Stimulated activated CD4-positive, alpha-beta T cell treated with anti-CD3 and anti-CD28 coated beads, TNF-alpha, amount 100 ng/mL, for 1 hour (primary cell): ENCODE results near the gene SLC10A2.
"Not testable (repeated sequence)": the region's sequence is repeated elsewhere in the genome, so short reads cannot be mapped to it uniquely, and the experiment has no call there.

Experiments
- DNase-seq, 3 donors: peaks; one replicate each; pipeline ENCODE4 v3.0.0-alpha.2; 2020; ENCODE audit warnings: low read depth in 3 of 3, low spot score in 1 of 3

The SLC10A2 gene, protein sequence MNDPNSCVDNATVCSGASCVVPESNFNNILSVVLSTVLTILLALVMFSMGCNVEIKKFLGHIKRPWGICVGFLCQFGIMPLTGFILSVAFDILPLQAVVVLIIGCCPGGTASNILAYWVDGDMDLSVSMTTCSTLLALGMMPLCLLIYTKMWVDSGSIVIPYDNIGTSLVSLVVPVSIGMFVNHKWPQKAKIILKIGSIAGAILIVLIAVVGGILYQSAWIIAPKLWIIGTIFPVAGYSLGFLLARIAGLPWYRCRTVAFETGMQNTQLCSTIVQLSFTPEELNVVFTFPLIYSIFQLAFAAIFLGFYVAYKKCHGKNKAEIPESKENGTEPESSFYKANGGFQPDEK

GRCh38 chr13:103066079-103066780 lies at the start of gene SLC10A2:
Gene SLC10A2, minus strand, starts transcription at chr13:103066417. Its CDS starts 168 bp downstream, at chr13:103066249.
- DNase-seq: no peak

DNA sequence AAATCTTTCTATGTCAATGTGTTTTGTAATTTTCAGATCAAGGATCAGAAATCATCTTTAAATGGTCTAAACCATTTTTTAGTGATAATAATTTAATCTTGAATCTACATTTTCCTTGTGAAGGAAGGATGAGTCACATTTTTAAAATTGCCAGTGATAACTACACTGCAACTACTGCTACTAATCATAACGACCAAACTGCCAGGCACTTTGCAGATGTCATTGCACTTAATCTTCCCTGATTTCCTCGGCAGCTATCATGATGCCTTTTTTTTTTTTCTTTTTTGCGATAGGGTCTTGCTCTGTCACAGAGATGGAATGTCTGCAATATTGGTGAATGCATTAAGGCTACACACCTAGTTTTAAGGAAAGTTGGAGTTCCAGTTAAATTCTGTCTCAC lies 41.4 kb upstream of the SLC10A2 start:
- DNase-seq: no peak

GRCh38 chr13:103104340-103104739 lies 38.1 kb upstream of the SLC10A2 start:
- DNase-seq: no peak

- not testable (repeated sequence) for DNase-seq
Observed at GRCh38 chr13:103103456-103103855, 37.2 kb upstream of the SLC10A2 start.

DNA sequence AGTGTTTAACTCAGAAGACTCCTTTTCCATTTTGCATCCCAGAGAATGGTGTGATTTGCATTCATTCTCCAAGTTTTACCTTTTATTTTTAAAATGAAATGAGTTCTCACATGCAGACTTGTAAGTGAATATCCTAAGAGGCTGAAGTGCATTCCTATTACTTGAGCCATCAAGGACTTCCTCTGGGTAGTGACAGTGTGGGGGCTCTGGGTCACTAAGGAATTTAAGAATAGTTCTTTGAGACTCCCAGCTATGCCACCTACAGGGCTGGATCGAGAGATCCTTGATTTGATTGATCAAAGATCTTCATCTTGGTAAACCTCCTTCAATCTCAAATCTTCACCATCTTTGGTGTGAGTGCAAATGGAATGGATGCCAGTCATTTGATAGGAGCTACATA lies 36.3 kb upstream of the SLC10A2 start:
- DNase-seq: no peak

DNA sequence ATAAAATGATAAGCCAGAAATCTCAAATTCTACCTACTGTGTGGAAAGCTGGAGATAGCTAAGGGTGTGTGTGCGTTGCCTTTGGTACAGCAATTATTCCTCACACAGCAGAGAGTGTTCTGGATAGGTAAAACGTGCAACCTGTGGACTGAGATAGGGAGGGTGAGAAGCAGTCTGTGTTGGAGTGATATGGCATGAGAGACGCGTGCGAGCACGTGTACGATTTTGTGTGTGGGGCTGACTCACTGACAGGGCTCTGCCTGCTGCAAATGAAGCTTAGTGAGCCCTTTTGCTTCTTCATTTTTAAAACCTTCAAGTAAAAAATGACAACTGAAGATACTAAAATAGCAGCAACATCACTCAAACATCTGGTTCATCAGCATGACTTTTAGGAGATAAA lies 35.7 kb upstream of the SLC10A2 start:
- no peak for DNase-seq

DNA sequence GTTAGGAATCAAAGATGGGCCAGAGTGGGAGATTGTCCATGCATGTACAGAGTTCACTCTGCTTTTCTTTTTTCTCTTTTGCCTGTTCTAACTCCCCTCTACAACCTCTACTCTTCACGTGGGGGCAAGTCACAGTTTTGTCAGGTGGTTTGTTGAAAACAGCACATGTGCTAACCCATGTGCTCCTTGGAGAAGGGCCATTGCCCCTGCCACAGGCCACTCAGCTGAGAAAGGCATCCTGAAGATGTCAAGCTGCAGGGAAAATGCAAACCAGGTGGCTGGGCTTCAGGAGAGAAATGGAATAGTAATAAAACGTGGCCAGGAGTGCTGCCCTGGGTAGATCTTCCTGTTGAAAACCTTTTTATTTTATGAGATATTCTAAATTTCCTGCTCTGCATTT lies 35.3 kb upstream of the SLC10A2 start:
- no peak for DNase-seq

DNA sequence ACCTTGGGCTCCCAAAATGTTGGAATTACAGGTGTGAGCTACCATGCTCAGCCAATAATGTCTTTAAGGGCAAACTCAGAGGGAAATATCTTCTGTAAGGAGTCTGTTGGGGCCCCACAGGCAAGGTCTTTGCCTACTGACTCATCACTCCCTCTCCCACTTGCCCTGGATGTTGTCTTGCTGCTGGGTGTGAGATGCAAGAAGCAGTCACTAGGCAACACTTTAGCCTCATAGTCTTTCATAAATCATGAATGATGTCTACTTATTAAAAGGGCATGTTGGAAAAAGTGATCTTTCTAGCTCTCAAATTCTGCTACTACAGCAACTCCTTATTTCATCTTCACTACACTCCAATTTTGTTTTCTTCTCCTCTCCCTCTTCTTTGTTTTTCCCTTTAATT lies 34.6 kb upstream of the SLC10A2 start:
- DNase-seq: no peak

DNA sequence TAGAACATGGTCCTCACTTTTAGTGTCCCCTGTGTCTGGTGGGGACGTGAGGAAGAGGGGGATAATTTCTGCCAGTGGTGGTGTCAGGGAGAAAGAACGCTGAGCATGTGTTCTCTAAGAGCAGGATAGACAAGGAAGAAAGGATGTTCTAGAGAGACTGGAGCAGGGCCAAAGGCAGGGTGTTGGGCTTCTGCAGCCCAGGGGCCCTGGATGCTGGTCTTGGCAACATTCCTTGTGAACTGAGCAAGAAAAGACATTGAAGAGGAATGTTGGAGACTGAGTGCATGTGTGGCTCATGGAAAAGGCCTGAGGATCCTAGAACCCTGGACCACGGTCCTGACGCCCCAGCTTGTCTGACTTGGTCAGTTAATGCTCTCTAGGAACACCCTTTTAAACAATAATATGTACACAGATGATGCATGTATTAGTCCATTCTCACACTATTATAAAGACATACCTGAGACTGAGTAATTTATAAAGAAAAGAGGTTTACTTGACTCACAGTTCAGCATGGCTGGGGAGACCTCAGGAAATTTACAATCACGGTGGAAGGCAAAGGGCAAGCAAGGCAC lies 33.6 kb upstream of the SLC10A2 start:
- no peak for DNase-seq

GRCh38 chr13:103098535-103098934 lies 32.3 kb upstream of the SLC10A2 start:
- no peak for DNase-seq

GRCh38 chr13:103097366-103097928 lies 31.2 kb upstream of the SLC10A2 start:
- no peak for DNase-seq

GRCh38 chr13:103093649-103094048 lies 27.4 kb upstream of the SLC10A2 start:
- not testable (repeated sequence) for DNase-seq

- DNase-seq: no peak
Observed at GRCh38 chr13:103087275-103087674, 21.1 kb upstream of the SLC10A2 start.

GRCh38 chr13:103081435-103081834 lies 15.2 kb upstream of the SLC10A2 start:
- DNase-seq: no peak

DNA sequence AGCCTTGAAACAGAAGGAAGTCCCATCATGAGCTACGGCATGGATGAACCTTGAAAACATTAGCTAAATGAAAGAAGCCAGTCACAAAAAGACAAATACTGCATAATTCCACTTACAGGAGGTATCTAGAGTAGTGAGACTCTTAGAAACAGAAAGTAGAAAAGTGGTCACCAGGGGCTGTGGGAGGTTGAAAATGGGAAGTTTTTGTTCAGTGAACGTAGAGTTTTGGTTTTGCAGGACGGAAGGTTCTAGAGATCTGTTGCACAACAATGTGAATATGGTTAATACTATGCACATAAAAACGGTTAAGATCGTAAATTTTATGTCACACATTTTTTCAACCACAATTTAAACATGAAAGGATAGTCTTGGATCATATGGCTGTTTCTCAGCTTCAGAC lies 11.9 kb upstream of the SLC10A2 start:
- no peak for DNase-seq

DNA sequence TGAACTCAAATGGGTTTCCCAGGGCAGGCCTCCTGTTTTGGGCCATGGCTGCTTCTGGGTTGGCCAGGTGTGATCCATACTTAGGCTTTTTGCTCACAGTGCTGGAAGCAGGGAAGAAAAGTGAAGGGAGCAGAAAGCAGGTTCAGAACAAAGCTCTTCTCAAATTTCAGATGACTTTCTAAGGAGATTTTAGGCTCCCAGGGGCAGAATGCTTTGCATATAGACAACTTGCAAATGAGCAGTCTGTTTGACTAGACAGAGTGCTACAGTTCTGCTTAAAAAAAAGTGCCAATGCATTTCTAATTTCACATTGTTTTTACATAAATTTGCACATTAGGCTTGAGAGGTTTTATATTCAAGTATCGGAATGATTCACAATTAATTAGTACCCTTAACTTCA lies 2.6 kb upstream of the SLC10A2 start:
- DNase-seq: no peak

DNA sequence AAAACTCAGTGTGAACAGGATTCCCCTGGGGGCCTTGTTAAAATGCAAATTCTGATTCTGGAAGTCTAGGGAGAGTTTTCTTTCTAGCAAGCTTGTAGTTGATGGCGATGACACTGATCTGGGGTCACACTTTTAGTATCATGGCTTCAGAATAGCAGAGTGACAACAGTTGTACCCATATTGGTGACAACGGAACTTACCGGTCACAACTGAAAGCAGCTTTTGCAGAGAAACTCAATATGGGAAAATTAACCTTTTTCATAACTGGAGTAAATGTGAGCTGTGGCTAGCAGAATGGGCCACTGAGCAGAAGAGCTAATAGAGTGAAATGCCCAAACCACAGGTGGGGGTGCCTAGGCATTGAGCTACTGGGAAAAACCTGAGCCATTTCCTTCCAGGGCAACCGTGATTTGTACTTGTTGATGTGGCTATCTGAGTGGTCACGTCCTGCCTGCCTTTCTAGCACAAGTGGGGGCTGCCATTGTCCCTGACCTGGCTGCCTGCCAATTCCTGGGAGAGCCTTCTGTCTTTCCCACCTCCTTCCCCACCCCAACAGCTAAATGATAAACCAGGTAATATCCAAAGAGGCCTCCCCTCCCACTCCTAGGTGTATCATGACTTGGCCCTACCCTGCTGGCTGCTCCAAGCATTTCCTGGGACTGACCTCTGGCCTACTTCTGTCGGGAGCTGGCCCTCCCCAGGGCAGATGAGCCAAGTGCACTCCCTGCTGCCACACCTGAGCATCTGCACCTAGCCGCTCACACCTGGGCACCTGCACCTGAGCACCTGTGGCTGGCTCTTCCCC lies 1.7 kb upstream of the SLC10A2 start:
- DNase-seq: no peak

- no peak for DNase-seq
Observed at GRCh38 chr13:103066781-103067345, 646 bp upstream of the SLC10A2 start.

- no peak for DNase-seq
Observed at GRCh38 chr13:103063376-103063775, 2.8 kb downstream of the SLC10A2 start.

DNA sequence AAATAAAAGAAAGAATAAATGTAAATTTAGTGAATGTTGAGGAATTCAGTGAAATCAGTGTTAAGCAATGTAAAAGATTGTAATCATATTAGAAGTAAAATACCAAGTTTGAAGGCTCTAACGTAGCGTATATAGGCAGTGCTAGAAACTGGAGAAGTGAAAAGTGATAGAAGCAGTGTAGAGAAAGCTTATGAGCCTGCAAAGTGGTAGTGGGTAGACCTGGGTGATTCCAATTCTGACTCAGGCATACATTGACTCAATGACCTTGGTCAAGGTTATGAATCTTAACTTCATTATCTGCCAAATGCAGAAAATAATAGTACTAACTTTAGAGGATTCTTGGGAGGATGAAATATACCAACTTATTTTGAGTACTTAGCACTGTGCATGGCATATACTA lies 4.1 kb downstream of the SLC10A2 start:
- DNase-seq: no peak

DNA sequence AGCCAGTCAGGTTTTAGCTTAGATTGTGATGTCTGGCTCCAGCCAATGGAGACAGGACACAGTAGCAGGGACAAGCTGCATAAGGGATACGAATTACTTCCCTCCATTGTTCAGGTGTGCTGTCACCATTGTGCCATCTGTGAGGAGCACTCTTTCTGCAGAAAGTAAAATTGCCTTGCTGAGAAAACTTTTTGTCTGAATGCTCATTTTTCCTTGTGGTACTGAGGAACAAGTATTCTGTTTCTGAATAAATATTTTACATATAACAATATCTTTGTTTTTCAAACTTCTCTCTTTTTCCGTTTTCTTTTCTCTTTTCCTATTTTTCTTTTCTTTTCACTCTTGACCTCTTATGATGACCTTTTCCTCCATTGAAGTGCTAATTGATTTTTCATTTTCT lies 10.2 kb downstream of the SLC10A2 start:
- no peak for DNase-seq
